Prostate gland (tissue), 2 donors: Measurements from ENCODE around the gene RPSA. TPM values are rescaled to one million over a fixed set of nuclear protein-coding genes. Genes with fewer than 3 reads are reported as not detected.

Experiments
- DNase-seq: peaks from one replicate; pipeline ENCODE4 v3.0.0-alpha.2; 2019; ENCODE audit warnings: low spot score
- H3K27ac ChIP-seq, 2 donors: fragments of 200-600 bp; sonication (generic); 2 replicates each; pipeline ENCODE4 v1.5.1; 2017 to 2019
- H3K27me3 ChIP-seq: fragments of 200-600 bp; sonication (generic); replicated peaks from 2 replicates; pipeline ENCODE4 v1.5.1; 2019; ENCODE audit not compliant: insufficient read depth
- H3K36me3 ChIP-seq, 2 donors: fragments of 200-600 bp; sonication (generic); 1 replicate in 1 of 2; 2 replicates in 1 of 2; pipeline versions ENCODE4 v1.5.1 to v1.8.1; 2017 to 2019
- H3K4me1 ChIP-seq: fragments of 200-600 bp; sonication (generic); replicated peaks from 2 replicates; pipeline ENCODE4 v1.5.1; 2019
- H3K4me3 ChIP-seq, 2 donors: fragments of 200-600 bp; sonication (generic); 2 replicates each; pipeline ENCODE4 v1.5.1; 2017 to 2019
- H3K9me3 ChIP-seq: fragments of 200-600 bp; sonication (generic); 2 replicates; pipeline ENCODE4 v1.5.1; 2017
- POLR2A ChIP-seq: fragments of 450-650 bp; IDR thresholded peaks from one replicate; pipeline ENCODE4 v1.6.1; 2016; ENCODE audit warnings: antibody characterized with exemption, mild to moderate bottlenecking
- POLR2AphosphoS5 ChIP-seq: sonication (generic); formaldehyde crosslinking; IDR thresholded peaks from one replicate; pipeline ENCODE4 v1.6.1; 2017; ENCODE audit warnings: antibody characterized with exemption
- WGBS: methylation state at CpG from one replicate; pipeline ENCODE4 v1.1.5; 2018; 5-methylcytosine and 5-hydroxymethylcytosine counted together
- intact Hi-C: fragments of 100-400 bp; cut with DNase I; formaldehyde crosslinking; loops from one replicate; pipeline ENCODE4 v1.14.2; 2022
- total RNA-seq, 2 donors: library from RNA; depleted of rRNA; stranded (reverse); fragments of >200 nt; gene quantifications; one replicate each; pipeline ENCODE4 v1.1.0, GENCODE V29; 2016
- TF ChIP-seq, protein P1 (sequence below), 4 experiments: fragments of 200-600 bp in 2 of 4; fragments of 450-650 bp in 2 of 4; sonication (generic) in 2 of 4; IDR thresholded peaks; 1 replicate in 3 of 4; 2 replicates in 1 of 4; pipeline ENCODE4 v1.5.1; 2016 to 2019; ENCODE audit warnings: antibody characterized with exemption in 4 of 4, mild to moderate bottlenecking in 2 of 4, moderate library complexity in 2 of 4

RPSA gene
- total RNA-seq, 2 donors from 2014 or later = 732 to 1,080 TPM

DNA sequence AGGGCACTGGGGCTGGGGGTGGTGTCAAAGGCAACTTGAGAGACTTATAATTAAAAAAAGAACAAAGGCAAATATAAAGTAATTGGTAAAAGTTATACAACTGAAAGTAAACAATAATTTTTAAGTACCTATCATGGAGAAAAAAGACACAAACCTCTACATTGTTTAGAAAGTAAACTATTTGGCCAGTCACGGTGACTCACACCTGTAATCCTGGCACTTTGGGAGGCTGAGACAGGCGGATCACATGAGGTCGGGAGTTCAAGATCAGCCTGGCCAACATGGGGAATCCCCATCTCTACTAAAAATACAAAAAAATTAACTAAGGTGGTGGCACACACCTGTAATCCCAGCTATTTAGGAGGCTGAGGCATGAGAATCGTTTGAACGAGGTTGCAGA lies 25.8 kb downstream of the RPSA start:
- H3K27me3 ChIP-seq = no peaks in the 10 kb centered on the region
- no peak for DNase-seq
- H3K9me3 ChIP-seq = no peaks in the 10 kb centered on the region
- no peaks in the 10 kb centered on the region for H3K36me3 ChIP-seq
- H3K4me1 ChIP-seq = no peaks in the 10 kb centered on the region
- no peak for TF ChIP-seq POLR2AphosphoS5
- TF ChIP-seq, protein P1, sequence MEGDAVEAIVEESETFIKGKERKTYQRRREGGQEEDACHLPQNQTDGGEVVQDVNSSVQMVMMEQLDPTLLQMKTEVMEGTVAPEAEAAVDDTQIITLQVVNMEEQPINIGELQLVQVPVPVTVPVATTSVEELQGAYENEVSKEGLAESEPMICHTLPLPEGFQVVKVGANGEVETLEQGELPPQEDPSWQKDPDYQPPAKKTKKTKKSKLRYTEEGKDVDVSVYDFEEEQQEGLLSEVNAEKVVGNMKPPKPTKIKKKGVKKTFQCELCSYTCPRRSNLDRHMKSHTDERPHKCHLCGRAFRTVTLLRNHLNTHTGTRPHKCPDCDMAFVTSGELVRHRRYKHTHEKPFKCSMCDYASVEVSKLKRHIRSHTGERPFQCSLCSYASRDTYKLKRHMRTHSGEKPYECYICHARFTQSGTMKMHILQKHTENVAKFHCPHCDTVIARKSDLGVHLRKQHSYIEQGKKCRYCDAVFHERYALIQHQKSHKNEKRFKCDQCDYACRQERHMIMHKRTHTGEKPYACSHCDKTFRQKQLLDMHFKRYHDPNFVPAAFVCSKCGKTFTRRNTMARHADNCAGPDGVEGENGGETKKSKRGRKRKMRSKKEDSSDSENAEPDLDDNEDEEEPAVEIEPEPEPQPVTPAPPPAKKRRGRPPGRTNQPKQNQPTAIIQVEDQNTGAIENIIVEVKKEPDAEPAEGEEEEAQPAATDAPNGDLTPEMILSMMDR (IDR thresholded peaks at IDR 0.05) = no peak
- no peak for TF ChIP-seq POLR2A
- 73% methylated on average over 5 of the region's 5 CpGs for WGBS
- H3K27ac ChIP-seq = no peak overlapping the region
- intact Hi-C loops = no loop called here
- no peak overlapping the region for H3K4me3 ChIP-seq

DNA sequence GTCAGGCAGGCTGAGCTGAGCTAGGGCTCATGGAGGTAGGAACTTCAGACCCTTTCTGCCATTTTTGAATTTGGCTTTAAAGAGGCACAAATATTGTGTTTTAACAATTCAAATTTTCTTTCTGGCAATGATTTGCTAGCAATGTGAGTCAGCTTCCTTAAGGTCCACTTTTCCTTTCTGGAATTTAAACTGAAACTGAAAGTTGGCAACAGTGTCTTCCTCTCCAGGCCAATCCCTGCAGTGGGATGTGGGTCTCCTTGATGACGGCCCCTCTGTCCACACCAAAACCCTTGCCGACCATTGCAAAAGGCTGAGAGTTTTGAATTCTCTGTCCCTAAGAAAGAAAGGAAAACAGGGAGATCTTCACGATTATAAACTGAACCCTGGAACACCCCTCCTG lies 27.1 kb downstream of the RPSA start:
- TF ChIP-seq POLR2A (no peak), POLR2AphosphoS5 (no peak)
- TF ChIP-seq, protein P1 (IDR thresholded peaks at IDR 0.05) = no peak
- intact Hi-C loops = no loop called here
- no peak for DNase-seq
- Histone ChIP-seq H3K36me3 (no peaks in the 10 kb centered on the region), H3K27ac (no peak overlapping the region), H3K9me3 (no peaks in the 10 kb centered on the region), H3K27me3 (no peaks in the 10 kb centered on the region), H3K4me1 (no peaks in the 10 kb centered on the region), H3K4me3 (no peak overlapping the region)
- 83% methylated on average over 3 of the region's 3 CpGs for WGBS

DNA sequence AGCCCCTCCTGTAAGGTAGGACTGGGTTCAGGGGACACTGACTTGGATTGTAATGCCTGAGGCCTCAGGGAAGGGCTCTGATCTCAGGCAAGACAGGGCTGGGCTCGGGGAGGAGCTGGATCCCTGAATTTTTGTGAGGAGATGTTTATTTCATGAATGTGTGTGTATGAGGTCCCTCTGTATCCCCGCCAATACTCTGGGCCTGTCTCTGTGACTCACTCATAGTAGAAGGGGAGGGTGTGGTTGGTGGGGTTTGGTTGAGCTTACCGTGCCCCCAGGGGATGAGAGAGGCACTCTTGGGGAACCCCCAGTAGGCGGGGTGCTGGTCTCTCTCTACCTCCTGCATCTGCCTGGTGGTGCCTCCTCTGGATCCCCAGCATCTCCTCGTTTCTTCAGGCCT lies 28.1 kb downstream of the RPSA start:
- TF ChIP-seq, protein P1 (IDR thresholded peaks at IDR 0.05) = no peak
- TF ChIP-seq POLR2AphosphoS5 (no peak), POLR2A (no peak)
- H3K4me3 ChIP-seq = no peak overlapping the region
- H3K9me3 ChIP-seq = no peaks in the 10 kb centered on the region
- intact Hi-C loops = no loop called here
- H3K36me3 ChIP-seq = no peaks in the 10 kb centered on the region
- no peaks in the 10 kb centered on the region for H3K27me3 ChIP-seq
- no peak overlapping the region for H3K27ac ChIP-seq
- WGBS = 69% methylated on average over 5 of the region's 5 CpGs
- no peaks in the 10 kb centered on the region for H3K4me1 ChIP-seq
- no peak for DNase-seq

DNA sequence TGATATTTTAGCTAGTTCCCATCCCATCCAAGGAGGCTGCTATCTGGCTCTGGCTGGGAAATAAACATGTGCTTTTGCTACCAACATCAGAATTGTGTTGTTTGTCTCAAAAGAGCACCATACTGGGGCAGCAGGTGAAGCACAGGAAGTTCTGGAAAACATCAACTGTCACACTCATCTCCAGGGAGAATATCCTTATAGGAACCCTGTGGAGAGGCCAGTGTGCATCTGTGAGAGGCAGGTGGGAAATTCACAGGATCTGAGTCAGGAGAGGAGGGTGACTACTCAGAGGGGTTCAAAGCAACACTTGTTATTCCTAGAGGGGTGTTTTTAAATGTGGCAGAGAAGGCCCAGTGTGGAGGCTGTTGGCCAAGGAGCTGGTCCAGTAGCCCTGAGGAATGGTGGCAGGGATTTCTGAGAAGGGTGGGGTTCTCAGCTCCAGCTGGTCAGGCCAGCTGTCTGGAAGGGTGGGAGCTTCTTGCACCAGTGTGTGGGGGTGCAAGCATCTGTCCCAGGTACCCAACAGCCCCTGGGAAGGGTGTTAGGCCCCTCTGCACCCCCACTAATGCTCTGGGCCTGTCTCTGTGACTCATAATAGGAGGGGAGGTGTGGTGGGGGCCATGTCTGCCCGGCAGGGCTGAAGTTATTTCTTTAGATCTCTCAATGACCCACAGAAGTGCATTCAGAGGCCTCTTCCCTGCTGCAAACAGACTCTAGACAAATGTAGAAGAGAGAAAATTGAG lies 28.7 kb downstream of the RPSA start:
- no peak overlapping the region for H3K4me3 ChIP-seq
- DNase-seq = no peak
- TF ChIP-seq, protein P1 (IDR thresholded peaks at IDR 0.05) = no peak
- TF ChIP-seq POLR2A (no peak), POLR2AphosphoS5 (no peak)
- WGBS = 60% methylated on average over 1 of the region's 1 CpG
- intact Hi-C loops = no loop called here
- H3K27ac ChIP-seq = no peak overlapping the region
- no peaks in the 10 kb centered on the region for H3K27me3 ChIP-seq
- no peaks in the 10 kb centered on the region for H3K9me3 ChIP-seq
- no peaks in the 10 kb centered on the region for H3K4me1 ChIP-seq
- H3K36me3 ChIP-seq = no peaks in the 10 kb centered on the region

DNA sequence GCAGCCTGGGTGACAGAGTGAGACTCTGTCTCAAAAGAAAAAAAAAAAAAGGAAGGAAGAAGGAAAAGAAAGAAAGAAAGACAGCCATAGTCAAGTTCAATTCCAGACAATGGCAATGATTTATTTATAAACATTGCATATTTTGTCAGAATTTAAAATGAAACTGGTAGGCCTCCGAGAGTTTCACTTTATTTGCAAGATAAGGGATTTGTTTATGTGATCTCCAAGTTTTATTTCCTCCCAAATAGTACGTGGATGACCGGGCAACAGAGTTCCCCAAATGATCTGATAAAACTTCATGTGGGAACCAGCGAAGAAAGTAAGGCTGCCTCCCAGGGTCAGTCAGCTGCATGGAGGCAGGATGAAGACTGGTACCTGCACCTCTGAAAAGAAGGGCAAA lies 32.4 kb downstream of the RPSA start:
- WGBS = 61% methylated on average over 4 of the region's 4 CpGs
- H3K4me1 ChIP-seq = no peaks in the 10 kb centered on the region
- no peak overlapping the region for H3K4me3 ChIP-seq
- no peaks in the 10 kb centered on the region for H3K36me3 ChIP-seq
- H3K27me3 ChIP-seq = no peaks in the 10 kb centered on the region
- no peak overlapping the region for H3K27ac ChIP-seq
- no peak for DNase-seq
- TF ChIP-seq, protein P1 (IDR thresholded peaks at IDR 0.05) = no peak
- TF ChIP-seq POLR2A = no peak
- no peak for TF ChIP-seq POLR2AphosphoS5
- no peaks in the 10 kb centered on the region for H3K9me3 ChIP-seq
- intact Hi-C loops = no loop called here
